ENCODE results near the gene GDF9.
"Not testable (repeated sequence)": the region's sequence is repeated elsewhere in the genome, so short reads cannot be mapped to it uniquely, and the experiment has no call there.

GDF9 gene

GRCh38 chr5:132872788-132873118 is 6.5 kb upstream of the GDF9 start:
- DNase-seq (ENCODE audit: low read depth), result no peak

- no peak for DNase-seq (ENCODE audit: low read depth)
Observed at GRCh38 chr5:132871459-132872284, 5.4 kb upstream of the GDF9 start.

- DNase-seq (ENCODE audit: low read depth), result no peak
Observed at GRCh38 chr5:132870801-132871200, 4.5 kb upstream of the GDF9 start.

GRCh38 chr5:132868754-132869153 is 2.5 kb upstream of the GDF9 start:
- no peak for DNase-seq (ENCODE audit: low read depth)

GRCh38 chr5:132867046-132867451 is 780 bp upstream of the GDF9 start:
- no peak for DNase-seq (ENCODE audit: low read depth)

- DNase-seq (ENCODE audit: low read depth), result no peak
Observed at GRCh38 chr5:132865668-132866341, 464 bp downstream of the GDF9 start.

- no peak for DNase-seq (ENCODE audit: low read depth)
Observed at GRCh38 chr5:132860742-132861141, 5.5 kb downstream of the GDF9 start.

GRCh38 chr5:132859889-132860437 is 6.3 kb downstream of the GDF9 start:
- no peak for DNase-seq (ENCODE audit: low read depth)

GRCh38 chr5:132856011-132856410 is 10.3 kb downstream of the GDF9 start:
- DNase-seq (ENCODE audit: low read depth), result no peak

- DNase-seq (ENCODE audit: low read depth), result not testable (repeated sequence)
Observed at GRCh38 chr5:132854992-132855391, 11.3 kb downstream of the GDF9 start.

- DNase-seq (ENCODE audit: low read depth), result no peak
Observed at GRCh38 chr5:132854301-132854700, 12.0 kb downstream of the GDF9 start.

- DNase-seq (ENCODE audit: low read depth), result no peak
Observed at GRCh38 chr5:132853790-132854189, 12.5 kb downstream of the GDF9 start.

GRCh38 chr5:132853323-132853722 is 12.9 kb downstream of the GDF9 start:
- no peak for DNase-seq (ENCODE audit: low read depth)

GRCh38 chr5:132850066-132850465 is 16.2 kb downstream of the GDF9 start:
- peak; percentile 34 for DNase-seq (ENCODE audit: low read depth)

- DNase-seq (ENCODE audit: low read depth), result no peak
Observed at GRCh38 chr5:132849347-132849746, 16.9 kb downstream of the GDF9 start.

GRCh38 chr5:132848270-132848669 is 18.0 kb downstream of the GDF9 start:
- DNase-seq (ENCODE audit: low read depth), result no peak

GRCh38 chr5:132841305-132841704 is 25.0 kb downstream of the GDF9 start:
- peak; percentile 64 for DNase-seq (ENCODE audit: low read depth)

- DNase-seq (ENCODE audit: low read depth), result no peak
Observed at GRCh38 chr5:132840896-132841295, 25.4 kb downstream of the GDF9 start.

- DNase-seq (ENCODE audit: low read depth), result no peak
Observed at GRCh38 chr5:132840313-132840712, 26.0 kb downstream of the GDF9 start.

- peak; percentile 91 for DNase-seq (ENCODE audit: low read depth)
Observed at GRCh38 chr5:132839426-132840301, 26.6 kb downstream of the GDF9 start.

GRCh38 chr5:132838516-132839282 is 27.6 kb downstream of the GDF9 start:
- DNase-seq (ENCODE audit: low read depth), result no peak

GRCh38 chr5:132837868-132838267 is 28.4 kb downstream of the GDF9 start:
- DNase-seq (ENCODE audit: low read depth), result no peak
